ENCODE measurements around the gene RLN3. TPM values are rescaled to one million over a fixed set of nuclear protein-coding genes. Genes with fewer than 3 reads are reported as not detected.

Gene RLN3
- total RNA-seq, 3 donors from 2014 or later, result not detected

GRCh38 chr19:13986348-13986904 lies 41.5 kb upstream of the RLN3 start:
- intact Hi-C loops (cut with DNase I; ENCODE audit: low total_unique reads), result no loop called here
- DNase-seq (ENCODE audit: low spot score in 2 of 2), result peak in 1 of 2 donors; percentile 68

GRCh38 chr19:13987101-13987890 lies 40.7 kb upstream of the RLN3 start:
- intact Hi-C loops (cut with DNase I; ENCODE audit: low total_unique reads), result no loop called here
- H3K27me3 ChIP-seq, result no peaks in the 10 kb centered on the region
- peak overlapping the region in 2 of 3 donors; percentile 4 to 44 for H3K4me3 ChIP-seq
- no peak for DNase-seq (ENCODE audit: low spot score in 2 of 2)
- H3K36me3 ChIP-seq, result no peaks in the 10 kb centered on the region
- TF ChIP-seq CTCF (IDR thresholded peaks at IDR 0.05) (no peak), POLR2A (IDR thresholded peaks at IDR 0.05) (no peak), POLR2AphosphoS5 (IDR thresholded peaks at IDR 0.05) (no peak)
- no peaks in the 10 kb centered on the region for H3K9me3 ChIP-seq
- peaks cover 2 to 10% of the 10 kb centered on the region in 2 donors for H3K4me1 ChIP-seq
- peak overlapping the region; percentile 90 to 95 for H3K27ac ChIP-seq

More at GRCh38 chr19:13986348-13986904, 41.5 kb upstream of the RLN3 start:
- Histone ChIP-seq H3K4me3 (peak overlapping the region in 2 of 3 donors; percentile 4 to 44), H3K36me3 (no peaks in the 10 kb centered on the region), H3K9me3 (no peaks in the 10 kb centered on the region), H3K27ac (peak overlapping the region; percentile 90 to 95), H3K27me3 (no peaks in the 10 kb centered on the region), H3K4me1 (peaks cover 2 to 10% of the 10 kb centered on the region in 2 donors)
- TF ChIP-seq CTCF (IDR thresholded peaks at IDR 0.05) (no peak), POLR2AphosphoS5 (IDR thresholded peaks at IDR 0.05) (no peak), POLR2A (IDR thresholded peaks at IDR 0.05) (no peak)

GRCh38 chr19:13989487-13989886 lies 38.5 kb upstream of the RLN3 start:
- H3K4me3 ChIP-seq, result no peak overlapping the region
- H3K9me3 ChIP-seq, result no peaks in the 10 kb centered on the region
- H3K4me1 ChIP-seq, result peaks cover 2 to 10% of the 10 kb centered on the region in 2 donors
- H3K36me3 ChIP-seq, result no peaks in the 10 kb centered on the region
- intact Hi-C loops (cut with DNase I; ENCODE audit: low total_unique reads), result no loop called here
- no peak overlapping the region for H3K27ac ChIP-seq
- no peak for DNase-seq (ENCODE audit: low spot score in 2 of 2)
- TF ChIP-seq CTCF (IDR thresholded peaks at IDR 0.05) (no peak), POLR2AphosphoS5 (IDR thresholded peaks at IDR 0.05) (no peak), POLR2A (IDR thresholded peaks at IDR 0.05) (no peak)
- no peaks in the 10 kb centered on the region for H3K27me3 ChIP-seq

GRCh38 chr19:13990085-13990484 lies 37.9 kb upstream of the RLN3 start:
- Histone ChIP-seq H3K4me3 (no peak overlapping the region), H3K9me3 (no peaks in the 10 kb centered on the region), H3K27me3 (no peaks in the 10 kb centered on the region), H3K36me3 (no peaks in the 10 kb centered on the region), H3K4me1 (peaks cover 2 to 10% of the 10 kb centered on the region in 2 donors), H3K27ac (no peak overlapping the region)
- intact Hi-C loops (cut with DNase I; ENCODE audit: low total_unique reads), result no loop called here
- TF ChIP-seq CTCF (IDR thresholded peaks at IDR 0.05) (no peak), POLR2AphosphoS5 (IDR thresholded peaks at IDR 0.05) (no peak), POLR2A (IDR thresholded peaks at IDR 0.05) (no peak)
- no peak for DNase-seq (ENCODE audit: low spot score in 2 of 2)

GRCh38 chr19:13992025-13992424 lies 35.9 kb upstream of the RLN3 start:
- no peak for TF ChIP-seq POLR2AphosphoS5 (IDR thresholded peaks at IDR 0.05)
- TF ChIP-seq CTCF (IDR thresholded peaks at IDR 0.05), result no peak
- TF ChIP-seq POLR2A (IDR thresholded peaks at IDR 0.05), result no peak
- H3K27me3 ChIP-seq, result no peaks in the 10 kb centered on the region
- peaks cover 0 to 3% of the 10 kb centered on the region in 2 donors for H3K4me1 ChIP-seq
- H3K36me3 ChIP-seq, result no peaks in the 10 kb centered on the region
- no peak overlapping the region for H3K27ac ChIP-seq
- no peak overlapping the region for H3K4me3 ChIP-seq
- intact Hi-C loops (cut with DNase I; ENCODE audit: low total_unique reads), result no loop called here
- no peaks in the 10 kb centered on the region for H3K9me3 ChIP-seq
- no peak for DNase-seq (ENCODE audit: low spot score in 2 of 2)

Data from breast epithelium (tissue), 4 donors.